Ureter (tissue), 1 donor: Measurements from ENCODE around the gene KIFAP3. TPM values are rescaled to one million over a fixed set of nuclear protein-coding genes. Genes with fewer than 3 reads are reported as not detected.

Source experiments
- DNase-seq: peaks from one replicate; pipeline ENCODE4 v3.0.0-alpha.2; 2020; ENCODE audit warnings: low spot score
- total RNA-seq: library from RNA; stranded (reverse); gene quantifications from one replicate; pipeline ENCODE4 v1.2.4, GENCODE V29; 2023
- donor health status: DM: yes; HTN: yes; CAD: no.

The KIFAP3 gene
- total RNA-seq, 1 donor from 2014 or later, result 25.9 TPM

DNA sequence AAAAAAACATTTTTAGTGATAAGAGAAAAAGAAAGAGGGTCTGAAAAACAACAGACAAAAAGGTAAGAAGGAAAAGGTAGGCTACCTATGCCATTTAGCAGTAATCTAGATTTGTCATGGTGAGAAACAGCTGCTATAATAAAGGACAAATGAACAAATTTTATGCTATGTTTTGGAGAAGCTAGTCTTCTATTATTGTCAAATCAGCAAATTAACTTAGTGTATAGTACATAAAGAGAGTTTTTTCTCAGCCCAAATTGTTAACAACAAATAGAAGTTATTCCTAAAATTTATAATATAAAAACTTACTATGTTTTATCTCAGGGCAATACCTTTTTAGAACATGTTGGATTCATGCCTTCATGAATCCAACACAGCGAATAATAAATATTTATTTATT is 88.7 kb downstream of the KIFAP3 start:
- no peak for DNase-seq

DNA sequence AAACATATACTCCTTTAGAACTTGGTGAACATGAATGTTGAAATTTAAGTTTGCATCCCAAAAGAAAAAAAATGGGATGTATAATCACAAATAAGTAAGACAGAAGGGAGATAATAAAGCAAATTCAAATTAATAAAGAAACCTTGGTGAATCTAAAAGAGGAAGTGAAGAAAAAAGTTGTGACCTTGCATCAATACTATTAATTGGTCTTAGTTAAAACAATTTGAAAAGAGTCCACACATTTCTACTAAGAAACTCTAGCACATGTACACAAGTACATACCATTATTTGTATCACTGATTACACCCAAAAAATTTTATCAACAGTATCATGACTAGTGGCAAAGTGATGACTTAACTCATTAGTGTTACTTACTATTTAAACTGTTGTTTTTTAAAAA is 100.4 kb downstream of the KIFAP3 start:
- no peak for DNase-seq

DNA sequence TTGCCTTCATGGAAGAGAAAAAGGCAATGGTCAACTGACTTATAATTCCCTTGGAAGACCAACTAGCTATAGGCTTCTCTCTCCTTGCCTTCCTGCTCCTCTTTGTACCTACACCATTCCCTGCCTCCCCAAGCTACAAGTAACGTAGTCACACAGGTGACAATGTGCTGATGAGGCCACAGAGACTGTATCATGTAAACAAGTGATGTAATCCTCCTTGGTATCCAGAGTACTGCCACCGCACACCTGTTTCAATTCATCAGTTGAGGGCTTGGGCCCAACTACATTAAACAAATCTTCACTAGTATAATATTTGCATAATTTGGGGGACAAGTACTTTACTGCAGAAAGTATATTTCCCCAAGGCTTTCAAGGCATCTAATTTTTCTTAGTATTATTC is 104.4 kb downstream of the KIFAP3 start:
- no peak for DNase-seq

DNA sequence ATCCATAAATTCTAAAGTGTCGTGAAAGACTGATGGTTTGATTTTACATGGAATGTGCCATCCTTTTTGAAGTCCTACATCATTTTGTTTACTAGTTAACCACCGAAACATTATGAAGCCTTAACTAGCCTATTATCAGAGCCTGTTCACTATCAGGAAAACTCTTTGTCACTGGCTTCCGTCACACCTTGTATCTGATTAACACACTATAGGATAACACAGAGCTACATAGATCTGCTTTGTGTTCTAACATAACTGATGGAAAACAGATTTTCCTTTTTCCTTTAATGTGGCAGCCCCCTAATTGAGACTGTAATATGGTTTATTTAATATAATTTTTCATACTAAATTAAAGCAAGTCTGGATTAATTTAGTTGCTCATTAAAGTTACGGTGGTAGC is 106.3 kb downstream of the KIFAP3 start:
- no peak for DNase-seq

DNA sequence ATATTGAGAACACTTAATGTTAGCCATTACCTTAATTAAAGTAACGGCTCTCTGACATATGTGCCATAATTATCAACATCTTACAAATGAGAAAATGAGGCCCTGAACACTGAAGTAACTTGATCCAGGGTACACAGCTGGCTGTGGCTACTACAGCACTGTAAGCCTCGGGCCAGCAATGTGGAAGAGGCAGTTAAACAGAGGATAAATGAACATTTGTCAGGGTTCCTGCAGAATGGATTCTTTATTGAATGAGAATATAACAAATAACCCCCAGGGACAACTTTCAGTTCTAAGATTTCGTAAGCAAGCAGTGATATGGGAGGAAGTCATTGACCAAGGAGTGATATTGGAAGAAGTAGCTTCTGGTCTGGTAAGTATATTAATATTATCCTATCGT is 110.3 kb downstream of the KIFAP3 start:
- no peak for DNase-seq

DNA sequence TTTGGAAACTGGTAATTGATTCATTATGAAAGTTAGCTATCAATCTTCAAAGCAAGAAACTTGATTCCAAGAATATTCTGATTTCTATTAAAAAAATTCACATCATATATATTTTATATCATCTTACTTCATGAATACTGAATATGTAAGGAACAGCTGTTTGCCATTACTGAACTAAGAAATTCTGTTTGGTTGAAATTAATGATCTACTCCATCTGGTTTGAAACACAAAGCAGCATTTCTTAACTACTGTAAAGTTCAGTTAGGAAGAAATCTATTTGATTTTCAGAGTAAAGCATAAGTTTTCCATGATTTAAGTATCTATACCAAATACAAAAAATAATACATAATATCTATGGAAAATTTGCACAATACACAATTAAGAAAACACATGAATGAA is 114.8 kb downstream of the KIFAP3 start:
- DNase-seq, result no peak

DNA sequence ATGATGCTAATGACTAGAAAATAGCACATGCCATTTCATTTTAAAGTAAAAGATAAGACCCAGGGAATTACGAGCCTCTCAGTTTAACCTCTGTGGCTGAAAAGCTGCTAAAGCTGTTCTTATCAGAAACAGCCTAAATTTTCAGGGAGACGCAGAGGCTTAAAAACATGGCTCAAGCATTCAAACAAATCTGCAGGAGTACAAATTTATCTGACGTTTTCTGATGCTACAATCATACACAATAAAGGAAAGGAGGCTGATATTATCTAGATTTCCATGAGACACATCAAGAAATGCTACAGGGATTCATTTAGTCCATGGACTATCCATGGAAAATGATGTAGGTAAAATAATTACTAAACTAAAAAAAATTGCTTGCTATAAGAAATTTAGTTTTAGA is 115.5 kb downstream of the KIFAP3 start:
- no peak for DNase-seq

DNA sequence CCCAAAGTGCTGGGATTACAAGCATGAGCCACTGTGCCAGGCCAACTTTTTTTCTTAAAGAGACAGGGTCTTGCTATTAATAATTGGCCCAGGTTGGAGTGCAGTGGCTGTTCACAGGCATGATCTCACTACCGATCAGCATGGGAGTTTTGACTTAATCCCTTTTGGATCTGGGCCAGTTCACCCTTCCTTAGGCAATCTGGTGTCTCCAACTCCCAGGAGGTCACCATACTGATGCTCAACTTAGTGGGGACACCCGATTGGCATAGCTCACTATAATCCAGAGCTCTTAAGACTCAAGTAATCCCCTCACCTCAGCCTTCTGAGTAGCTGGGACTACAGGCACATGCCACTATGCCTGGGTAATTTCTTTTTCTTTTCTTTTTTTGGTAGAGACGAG is 116.6 kb downstream of the KIFAP3 start:
- no peak for DNase-seq

DNA sequence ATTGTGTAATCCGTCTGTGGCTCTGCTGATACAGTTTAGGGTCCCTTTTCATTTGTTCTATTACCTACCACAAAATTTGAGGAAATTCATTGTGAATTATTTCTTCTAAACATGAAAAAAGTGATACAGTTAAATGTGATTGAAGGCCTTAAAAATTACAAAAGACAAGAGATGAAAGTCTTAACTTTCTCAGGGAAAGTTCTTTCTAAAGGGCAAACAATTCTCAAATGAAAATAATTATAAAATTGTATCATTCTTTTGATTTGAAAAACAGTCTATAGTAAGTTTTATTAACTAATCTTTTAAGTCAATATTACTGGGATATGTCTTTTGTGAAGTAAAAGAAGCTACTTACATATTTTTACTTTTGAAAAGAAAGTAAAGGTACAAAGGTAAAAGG is 123.4 kb downstream of the KIFAP3 start:
- DNase-seq, result no peak

DNA sequence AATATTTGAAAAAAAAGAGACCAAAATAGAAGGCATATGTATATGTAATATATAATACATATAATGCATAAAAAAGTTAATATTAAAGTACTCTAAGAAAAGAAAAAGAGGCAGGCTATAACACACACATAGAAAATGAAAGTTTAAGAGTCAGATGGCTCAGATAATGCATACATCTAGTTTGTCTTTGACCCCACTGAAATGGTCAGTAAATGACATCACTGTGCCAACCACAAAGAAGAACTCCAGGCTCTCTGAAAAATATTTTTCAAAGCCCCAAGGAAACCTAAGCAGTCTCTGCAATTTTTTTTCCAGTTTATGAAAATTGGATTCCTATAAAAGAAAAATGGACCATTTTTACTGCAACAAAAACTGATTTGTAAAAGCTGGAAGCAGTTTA is 125.4 kb downstream of the KIFAP3 start:
- DNase-seq, result no peak

DNA sequence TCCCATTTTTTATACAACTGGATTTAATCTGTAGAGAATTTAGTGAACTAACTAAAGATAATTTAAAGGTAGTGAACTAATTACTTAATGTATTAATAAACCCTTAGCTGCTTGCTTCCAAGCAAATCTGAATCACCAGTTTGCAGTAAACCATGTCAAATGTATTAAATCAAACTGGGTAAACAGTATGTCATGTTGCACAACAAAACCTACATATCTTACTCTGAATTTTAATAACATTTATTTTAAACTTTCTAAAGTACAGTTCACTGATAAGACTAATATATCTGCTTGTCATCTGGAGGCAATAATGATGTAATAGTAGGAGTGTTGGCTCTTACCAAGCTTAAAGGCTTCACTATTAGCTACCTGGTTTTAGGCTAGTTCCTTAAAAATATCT is 128.3 kb downstream of the KIFAP3 start:
- DNase-seq, result no peak

DNA sequence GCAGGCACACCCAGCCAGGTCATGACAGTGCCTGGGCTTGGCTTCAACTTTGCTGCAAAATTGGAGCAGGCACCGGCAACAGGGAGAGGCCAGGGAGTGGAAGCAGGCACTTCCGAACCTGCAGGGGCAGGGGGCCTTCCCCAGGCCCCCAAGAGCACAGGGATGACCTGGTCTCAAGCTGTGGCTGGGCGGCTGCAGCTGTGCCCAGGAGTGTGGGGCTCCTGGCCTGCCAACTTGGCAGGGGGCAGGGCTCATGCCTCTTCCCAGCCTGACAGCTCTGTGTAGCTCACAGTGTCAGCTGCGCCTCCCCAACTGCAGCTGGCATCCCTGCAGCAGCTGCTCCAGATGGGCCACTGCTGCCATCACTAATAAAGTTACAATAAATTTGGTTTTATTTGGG is 129.3 kb downstream of the KIFAP3 start:
- no peak for DNase-seq

DNA sequence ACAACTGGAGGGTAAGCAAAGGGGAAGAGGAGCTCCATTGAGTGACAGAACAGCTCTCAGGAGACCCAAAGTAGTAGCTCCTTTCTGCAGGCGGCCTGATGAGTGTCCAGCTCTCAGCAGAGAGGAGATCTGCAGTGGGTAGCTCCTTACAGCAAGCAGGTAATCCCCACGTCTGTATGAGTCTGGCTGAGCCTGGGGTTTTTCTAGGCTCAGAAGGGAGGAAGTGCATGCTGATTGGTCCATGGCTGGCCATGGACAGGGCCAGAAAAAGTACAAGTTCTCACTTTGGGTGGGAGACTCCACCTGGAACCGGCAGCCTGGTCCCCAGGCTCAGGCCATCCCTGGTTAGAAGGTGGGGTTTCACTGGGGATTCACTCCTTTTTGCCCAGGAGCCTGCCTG is 129.9 kb downstream of the KIFAP3 start:
- DNase-seq, result no peak

DNA sequence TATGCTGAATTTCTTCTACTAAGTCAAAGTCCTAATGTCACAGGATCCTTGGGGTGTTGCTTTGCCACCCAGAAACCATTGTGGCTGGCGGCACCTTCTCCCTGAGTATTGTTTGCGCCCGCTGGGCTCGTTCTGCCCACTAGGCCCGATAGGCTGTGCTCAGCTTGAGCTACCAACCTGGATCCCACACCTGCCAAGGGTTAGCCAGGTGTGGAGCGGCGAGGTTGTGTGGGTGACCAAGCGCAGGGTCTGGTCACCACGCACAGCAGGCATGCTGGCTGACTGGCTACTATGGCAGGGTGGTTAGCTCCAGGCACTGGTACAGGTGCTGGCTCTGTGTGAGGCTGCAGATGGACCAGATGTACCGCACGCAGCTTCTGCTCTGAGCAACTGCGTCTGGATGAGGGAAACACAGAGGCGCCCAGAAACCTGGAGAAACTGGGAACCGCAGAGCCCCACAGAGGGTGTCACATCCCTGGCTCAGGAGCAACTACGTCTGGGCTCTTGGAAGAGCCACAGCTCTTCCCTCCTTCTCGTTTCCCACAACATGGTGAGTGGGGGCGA is 130.4 kb downstream of the KIFAP3 start:
- DNase-seq, result no peak

DNA sequence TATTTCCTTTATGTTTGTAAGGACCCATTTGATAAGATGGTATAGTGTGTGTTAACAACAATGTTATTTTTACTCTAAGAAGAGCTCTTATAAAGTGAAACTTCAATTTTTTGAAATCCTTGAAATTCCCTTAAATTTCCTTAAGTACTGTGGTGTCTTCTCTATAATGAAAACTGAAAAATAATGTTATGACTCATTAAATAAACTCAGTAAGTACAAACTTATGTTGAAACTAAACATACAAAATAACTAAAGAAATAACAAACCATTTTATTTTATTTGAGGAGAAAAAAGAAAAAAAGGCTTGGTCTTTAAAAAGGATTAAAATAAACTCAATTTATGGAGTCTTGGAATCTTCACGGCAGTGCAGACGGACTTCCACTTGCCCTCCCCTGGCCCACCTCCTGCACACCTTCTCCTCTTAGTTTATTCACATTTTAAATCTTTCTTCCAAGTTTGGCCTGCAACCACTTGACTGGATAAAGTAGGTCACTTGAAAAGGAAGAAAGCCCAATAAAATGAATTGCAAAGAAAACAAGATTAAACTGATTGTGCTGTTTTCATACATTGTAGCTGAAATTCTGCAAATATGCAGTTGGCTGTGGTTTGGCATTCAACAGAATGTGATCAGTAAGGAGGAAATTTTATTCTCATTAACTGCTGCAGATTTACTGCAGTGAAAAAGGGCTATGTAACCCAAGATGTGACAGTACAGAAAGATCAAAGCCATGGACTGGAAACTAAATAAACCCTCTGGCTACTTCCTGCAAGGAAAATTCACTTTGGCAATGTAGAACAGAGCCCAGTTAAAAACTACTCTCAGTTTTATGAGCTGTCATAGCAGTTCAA is 132.3 kb downstream of the KIFAP3 start:
- DNase-seq, result no peak

DNA sequence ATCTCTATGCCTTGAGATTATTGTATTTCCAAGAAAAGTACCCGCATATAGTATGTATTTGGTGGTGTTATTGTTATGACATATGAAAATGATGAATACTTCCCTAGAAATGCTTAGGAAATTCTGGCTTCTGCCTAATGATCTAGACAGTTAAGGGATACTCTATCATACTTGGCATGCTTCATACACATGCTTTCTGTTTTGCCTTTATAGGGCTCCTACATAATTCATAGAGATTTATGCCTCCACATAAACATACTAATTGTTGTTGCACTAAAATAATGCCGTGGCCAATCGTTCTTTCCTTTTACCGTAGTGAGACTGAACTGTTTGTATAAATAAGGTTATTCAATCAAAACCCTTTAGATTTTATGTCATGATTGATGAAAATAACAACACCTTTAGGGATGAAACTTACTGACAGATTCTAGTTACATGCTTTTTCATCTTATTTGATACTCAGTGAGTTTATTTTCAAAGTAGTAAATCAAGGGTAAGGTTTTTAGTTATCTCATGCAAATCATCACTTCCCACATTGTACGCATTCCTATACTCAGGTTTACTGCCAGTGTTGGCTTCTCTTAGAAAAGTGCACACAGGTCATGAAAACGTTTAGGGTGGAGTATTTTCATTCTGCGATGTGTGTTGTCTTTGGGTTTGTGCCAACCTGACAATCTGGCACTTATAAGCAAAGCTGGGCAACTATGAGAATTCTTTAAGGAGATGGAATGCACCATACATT is 140.3 kb downstream of the KIFAP3 start:
- no peak for DNase-seq

DNA sequence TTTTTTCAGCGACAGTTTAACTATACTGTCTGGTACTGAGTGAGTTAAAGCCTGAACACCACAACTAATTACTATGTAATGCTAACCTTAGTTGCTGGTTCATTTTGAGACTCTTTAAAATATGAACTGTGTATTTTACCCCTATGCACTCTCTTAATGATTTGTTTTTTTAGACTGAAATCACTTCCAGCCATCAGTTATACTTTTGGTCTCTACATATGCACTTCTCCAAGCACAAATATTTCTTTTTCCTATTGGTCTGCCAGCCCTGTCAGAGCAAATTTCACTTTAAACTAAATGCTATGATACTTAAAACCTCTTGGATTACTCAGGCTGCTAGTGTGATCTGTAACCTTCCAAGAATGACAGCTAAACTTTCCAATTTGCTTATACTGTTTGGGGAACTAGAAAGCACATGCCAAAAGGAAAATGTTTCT is 142.7 kb downstream of the KIFAP3 start:
- no peak for DNase-seq

DNA sequence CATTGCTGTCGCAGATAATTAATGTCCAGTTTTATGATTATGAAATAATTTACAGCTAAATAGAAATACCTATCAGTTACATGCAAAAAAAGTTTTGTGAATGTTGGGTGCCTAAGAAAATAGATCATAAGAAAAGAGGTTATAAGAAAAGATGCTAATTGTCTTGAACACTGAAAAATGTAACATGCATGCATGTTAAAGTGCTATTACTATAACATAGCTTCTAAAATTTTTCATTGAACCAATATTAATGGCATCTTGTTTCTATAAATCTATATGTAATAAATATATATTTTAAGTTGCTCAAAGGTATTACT is 145.3 kb downstream of the KIFAP3 start:
- no peak for DNase-seq

DNA sequence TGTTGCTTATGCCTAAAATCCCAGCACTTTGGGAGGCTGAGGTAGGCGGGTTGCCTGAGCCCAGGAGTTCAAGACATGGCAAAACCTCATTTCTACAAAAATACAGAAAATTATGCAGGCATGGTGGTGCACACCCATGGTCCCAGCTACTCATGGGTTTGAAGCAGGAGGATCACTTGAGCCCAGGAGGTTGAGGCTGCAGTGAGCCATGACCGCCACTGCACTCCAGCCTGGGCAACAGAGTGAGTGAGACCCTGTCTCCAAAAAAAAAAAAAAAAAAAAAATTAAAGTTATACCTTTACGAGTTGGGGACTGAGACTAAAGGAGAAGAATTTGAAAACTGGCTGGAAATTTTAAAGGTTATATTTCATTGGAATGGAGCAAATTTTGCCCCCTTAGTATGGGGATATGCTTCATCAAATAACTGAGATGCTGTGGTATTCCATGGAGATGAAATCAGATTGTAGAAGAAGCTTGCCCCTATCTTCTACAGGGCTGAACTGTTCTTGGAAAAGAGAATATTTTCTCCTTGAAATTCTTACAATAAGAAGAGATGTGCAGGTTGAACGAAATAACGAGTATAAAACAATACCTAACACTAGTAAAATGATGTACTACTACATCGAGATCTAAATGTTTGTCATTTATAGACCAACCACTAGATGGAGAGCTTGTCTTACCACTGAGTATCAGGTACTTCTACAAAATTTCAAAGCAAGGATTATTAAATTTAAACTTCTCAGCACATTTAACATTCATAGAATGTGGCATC is 145.9 kb downstream of the KIFAP3 start:
- DNase-seq, result no peak

DNA sequence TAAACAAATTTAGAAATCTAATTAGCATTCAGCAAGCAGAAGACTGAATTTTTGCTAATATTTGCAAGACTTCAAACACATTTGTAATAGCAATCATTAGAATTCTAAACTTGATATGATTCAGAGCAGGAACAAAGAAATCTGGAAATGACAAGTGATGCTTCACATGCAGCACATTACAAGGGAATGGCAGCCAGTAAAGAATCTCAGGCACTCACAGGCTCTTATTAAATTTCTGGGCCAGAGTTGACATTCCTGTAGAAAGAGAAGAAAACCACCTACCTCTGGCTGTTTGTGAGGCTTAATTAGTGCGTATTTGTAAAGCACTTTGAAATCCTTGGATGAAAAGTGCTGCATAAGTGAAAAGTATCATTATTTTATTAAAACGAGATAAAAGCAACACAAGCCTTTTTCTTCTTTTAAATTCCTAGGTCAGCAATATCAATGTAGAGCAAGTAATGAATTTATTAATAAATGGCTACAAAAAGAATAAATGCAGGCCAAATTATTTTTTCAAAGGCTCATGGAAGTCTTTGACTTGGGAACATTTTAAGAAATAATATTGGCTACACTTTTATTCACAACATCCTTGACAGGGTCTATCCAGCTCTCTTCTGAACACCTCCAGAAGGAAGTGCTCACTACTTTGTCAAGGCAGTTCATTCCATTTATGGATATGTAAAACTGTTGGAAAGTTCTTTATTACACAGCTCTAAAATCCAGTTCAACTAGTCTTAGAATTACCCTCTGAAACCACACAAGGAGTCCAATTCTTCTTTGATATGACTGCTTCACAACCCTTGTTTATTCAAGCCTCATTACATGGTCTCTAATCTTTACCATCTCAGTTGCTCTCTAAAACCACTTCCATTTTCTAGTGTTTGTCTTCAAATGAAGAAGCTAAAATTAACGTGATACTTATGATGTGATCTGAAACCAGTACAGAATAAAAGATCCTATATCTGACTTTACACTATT is 148.7 kb downstream of the KIFAP3 start:
- DNase-seq, result no peak

DNA sequence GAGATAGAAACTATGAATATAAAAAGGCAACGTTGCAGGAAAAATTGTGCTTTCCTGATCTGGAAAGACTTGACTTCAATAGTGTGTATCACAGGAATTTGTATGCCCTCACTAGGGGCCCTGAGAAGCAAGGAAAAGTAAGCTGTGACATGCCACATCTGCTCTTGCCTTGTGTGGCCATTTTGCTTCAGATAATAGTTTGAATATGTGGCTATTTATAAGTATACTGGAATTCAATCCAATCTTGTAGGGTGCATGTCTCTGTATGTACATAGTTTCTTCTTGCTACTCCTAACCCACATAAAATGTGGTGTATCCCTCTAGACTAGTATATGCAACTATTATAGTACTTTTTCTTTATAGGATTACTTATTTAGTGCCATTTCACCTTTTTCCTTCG is 149.7 kb downstream of the KIFAP3 start:
- no peak for DNase-seq
